WERI-Rb-1 (cell line): Measurements from ENCODE around the gene ZDHHC19.

ENCODE experiments used
- DNase-seq: peaks from one replicate; pipeline ENCODE4 v3.0.0-alpha.2; 2020
- H3K27ac ChIP-seq: fragments of 250-450 bp; sonication (Bioruptor Pico); 2 replicates; pipeline ENCODE4 v1.5.1; 2020; ENCODE audit warnings: mild to moderate bottlenecking, moderate library complexity
- H3K27me3 ChIP-seq: fragments of 250-450 bp; sonication (Bioruptor Pico); 2 replicates; pipeline ENCODE4 v1.5.1; 2021; ENCODE audit warnings: mild to moderate bottlenecking, low read depth, moderate library complexity; ENCODE audit not compliant: insufficient read depth, severe bottlenecking
- H3K36me3 ChIP-seq: fragments of 250-450 bp; sonication (Bioruptor Pico); 2 replicates; pipeline ENCODE4 v1.5.1; 2020; ENCODE audit warnings: mild to moderate bottlenecking, moderate library complexity
- H3K4me3 ChIP-seq: 2 replicates; pipeline ENCODE4 v1.5.1; 2011; ENCODE audit warnings: low read depth, mild to moderate bottlenecking, control low read depth, low read length
- H3K9me3 ChIP-seq: fragments of 250-450 bp; sonication (Bioruptor Pico); 2 replicates; pipeline ENCODE4 v1.5.1; 2021; ENCODE audit warnings: mild to moderate bottlenecking, moderate library complexity; ENCODE audit not compliant: severe bottlenecking
- TF ChIP-seq, protein P1 (sequence below): IDR thresholded peaks from 2 replicates; pipeline ENCODE4 v1.5.1; 2011; ENCODE audit warnings: low read depth, mild to moderate bottlenecking, control low read depth, inconsistent platforms, low read length

Gene ZDHHC19

GRCh38 chr3:196236223-196236622, 25.0 kb upstream of the ZDHHC19 start:
- no peaks in the 10 kb centered on the region for H3K36me3 ChIP-seq
- no peak for DNase-seq
- H3K9me3 ChIP-seq = no peaks in the 10 kb centered on the region
- TF ChIP-seq, protein P1, sequence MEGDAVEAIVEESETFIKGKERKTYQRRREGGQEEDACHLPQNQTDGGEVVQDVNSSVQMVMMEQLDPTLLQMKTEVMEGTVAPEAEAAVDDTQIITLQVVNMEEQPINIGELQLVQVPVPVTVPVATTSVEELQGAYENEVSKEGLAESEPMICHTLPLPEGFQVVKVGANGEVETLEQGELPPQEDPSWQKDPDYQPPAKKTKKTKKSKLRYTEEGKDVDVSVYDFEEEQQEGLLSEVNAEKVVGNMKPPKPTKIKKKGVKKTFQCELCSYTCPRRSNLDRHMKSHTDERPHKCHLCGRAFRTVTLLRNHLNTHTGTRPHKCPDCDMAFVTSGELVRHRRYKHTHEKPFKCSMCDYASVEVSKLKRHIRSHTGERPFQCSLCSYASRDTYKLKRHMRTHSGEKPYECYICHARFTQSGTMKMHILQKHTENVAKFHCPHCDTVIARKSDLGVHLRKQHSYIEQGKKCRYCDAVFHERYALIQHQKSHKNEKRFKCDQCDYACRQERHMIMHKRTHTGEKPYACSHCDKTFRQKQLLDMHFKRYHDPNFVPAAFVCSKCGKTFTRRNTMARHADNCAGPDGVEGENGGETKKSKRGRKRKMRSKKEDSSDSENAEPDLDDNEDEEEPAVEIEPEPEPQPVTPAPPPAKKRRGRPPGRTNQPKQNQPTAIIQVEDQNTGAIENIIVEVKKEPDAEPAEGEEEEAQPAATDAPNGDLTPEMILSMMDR = no peak
- no peaks in the 10 kb centered on the region for H3K27me3 ChIP-seq
- no peak overlapping the region for H3K4me3 ChIP-seq
- H3K27ac ChIP-seq = no peak overlapping the region

DNA sequence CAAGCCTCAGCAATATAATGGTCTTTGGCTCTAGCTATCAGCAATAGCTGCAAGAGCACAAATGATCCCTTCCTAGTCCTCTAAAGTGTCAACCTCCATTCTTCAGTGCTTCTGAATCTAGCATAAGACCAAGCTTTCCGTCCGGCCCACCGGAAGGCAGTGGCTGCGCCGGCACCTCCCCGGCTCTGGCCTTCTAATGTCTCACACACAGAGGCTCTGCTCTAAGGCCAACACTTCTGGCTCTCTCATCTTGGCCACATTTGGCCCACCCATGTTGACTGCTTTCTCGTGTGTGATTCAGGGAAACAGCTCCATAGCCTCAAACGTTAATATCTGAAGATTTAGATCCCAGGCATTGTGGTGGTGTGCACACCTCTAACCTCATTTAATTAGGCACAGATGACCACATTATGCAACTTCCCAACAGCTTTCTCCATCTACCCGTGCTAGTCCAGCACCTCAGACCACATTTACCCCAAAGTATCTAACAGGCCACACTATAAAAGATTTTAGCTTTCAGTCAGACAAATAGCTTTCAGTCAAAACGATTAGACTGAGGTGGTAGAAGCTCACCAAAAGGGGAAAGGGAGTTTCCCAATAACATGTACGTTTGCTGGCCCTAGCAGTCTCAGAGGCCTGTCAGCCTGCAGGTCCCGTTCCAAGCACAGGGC, 24.4 kb upstream of the ZDHHC19 start:
- DNase-seq = no peak
- H3K27ac ChIP-seq = no peak overlapping the region
- TF ChIP-seq, protein P1 = no peak
- H3K9me3 ChIP-seq = no peaks in the 10 kb centered on the region
- H3K4me3 ChIP-seq = no peak overlapping the region
- H3K36me3 ChIP-seq = no peaks in the 10 kb centered on the region
- no peaks in the 10 kb centered on the region for H3K27me3 ChIP-seq

- TF ChIP-seq, protein P1 = no peak
- Histone ChIP-seq H3K36me3 (no peaks in the 10 kb centered on the region), H3K27me3 (no peaks in the 10 kb centered on the region), H3K4me3 (no peak overlapping the region), H3K9me3 (no peaks in the 10 kb centered on the region), H3K27ac (no peak overlapping the region)
- no peak for DNase-seq
These were observed 21.7 kb upstream of the ZDHHC19 start for GRCh38 chr3:196232882-196233251.

DNA sequence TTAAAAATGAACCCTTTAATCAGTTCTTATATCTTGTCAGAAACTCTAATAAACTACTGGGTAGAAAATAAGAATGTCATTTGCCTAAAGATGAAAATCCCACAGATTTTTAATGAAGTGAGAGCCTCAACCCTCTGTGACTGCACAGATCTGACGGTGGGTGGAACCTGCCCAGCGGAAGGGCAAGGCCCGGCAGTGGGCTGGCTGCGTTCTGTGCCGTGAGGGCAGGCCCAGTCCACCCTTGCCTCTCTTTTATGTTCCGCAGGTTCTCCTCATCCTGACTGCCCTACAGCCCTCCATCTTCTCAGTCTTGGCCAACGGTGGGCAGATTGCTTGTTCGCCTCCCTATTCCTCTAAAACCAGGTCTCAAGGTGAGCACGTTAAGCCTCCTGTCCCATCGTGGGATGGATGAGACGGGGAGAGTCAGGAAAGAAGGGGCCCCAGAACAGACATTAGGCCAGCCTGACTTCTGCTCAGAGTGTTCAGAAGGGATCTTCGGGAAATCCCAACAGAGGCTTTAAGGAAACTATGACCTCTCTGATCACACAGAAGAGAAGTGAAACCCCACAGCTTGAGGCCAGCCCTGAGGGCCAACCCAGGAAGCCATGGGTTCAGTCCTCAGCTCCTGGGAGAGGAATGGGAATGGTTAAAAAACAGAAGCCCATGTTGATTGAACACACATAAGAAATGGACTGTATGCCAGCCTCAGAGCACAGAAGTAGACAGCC, 21.1 kb upstream of the ZDHHC19 start:
- no peak for DNase-seq
- Histone ChIP-seq H3K36me3 (no peaks in the 10 kb centered on the region), H3K9me3 (no peaks in the 10 kb centered on the region), H3K4me3 (no peak overlapping the region), H3K27ac (no peak overlapping the region), H3K27me3 (no peaks in the 10 kb centered on the region)
- TF ChIP-seq, protein P1 = no peak

- no peaks in the 10 kb centered on the region for H3K36me3 ChIP-seq
- TF ChIP-seq, protein P1 = no peak
- H3K27ac ChIP-seq = no peak overlapping the region
- no peaks in the 10 kb centered on the region for H3K27me3 ChIP-seq
- no peaks in the 10 kb centered on the region for H3K9me3 ChIP-seq
- DNase-seq = no peak
- no peak overlapping the region for H3K4me3 ChIP-seq
These were observed 16.7 kb upstream of the ZDHHC19 start for GRCh38 chr3:196227629-196228493.
